Kidney (tissue), 14 donors: Measurements from ENCODE around the gene PAXX. TPM values are rescaled to one million over a fixed set of nuclear protein-coding genes. Genes with fewer than 3 reads are reported as not detected.

Experiments used
- DNase-seq, 5 donors: peaks; one replicate each; pipeline ENCODE4 v3.0.0-alpha.2; 2013 to 2020
- FAIRE-seq: peaks from 2 replicates; lab custom pipeline; 2012; peaks lifted over from hg19 to GRCh38; lab: Jason Lieb, UNC
- H3K27ac ChIP-seq, 2 donors: one replicate each; pipeline ENCODE4 v1.7.0; 2013; ENCODE audit warnings: low read depth in 2 of 2, low read length in 2 of 2, inconsistent platforms in 1 of 2
- H3K27me3 ChIP-seq: one replicate; pipeline ENCODE4 v1.7.1; 2013; ENCODE audit warnings: low read length, inconsistent platforms; ENCODE audit not compliant: control insufficient read depth, insufficient read depth
- H3K36me3 ChIP-seq, 3 donors: one replicate each; pipeline versions ENCODE4 v1.7.0 to v1.7.1; 2013; ENCODE audit warnings: low read length in 3 of 3, control low read depth in 1 of 3, inconsistent platforms in 1 of 3; ENCODE audit not compliant: insufficient read depth in 3 of 3, control insufficient read depth in 2 of 3
- H3K4me1 ChIP-seq, 3 donors: one replicate each; pipeline versions ENCODE4 v1.7.0 to v1.7.1; 2013; ENCODE audit warnings: low read length in 3 of 3, inconsistent platforms in 1 of 3, low read depth in 1 of 3; ENCODE audit not compliant: control insufficient read depth in 2 of 3, insufficient read depth in 2 of 3
- H3K4me3 ChIP-seq, 3 donors: one replicate each; pipeline versions ENCODE4 v1.7.0 to v1.8.1; 2013; ENCODE audit warnings: low read length in 3 of 3, control low read depth in 1 of 3, inconsistent platforms in 1 of 3
- H3K9ac ChIP-seq, 3 donors: one replicate each; pipeline versions ENCODE4 v1.7.0 to v1.7.1; 2013; ENCODE audit warnings: low read length in 3 of 3, control low read depth in 1 of 3, inconsistent platforms in 1 of 3
- H3K9me3 ChIP-seq, 3 donors: one replicate each; pipeline versions ENCODE4 v1.7.0 to v1.7.1; 2013; ENCODE audit warnings: low read length in 3 of 3, control low read depth in 1 of 3, inconsistent platforms in 1 of 3; ENCODE audit not compliant: control insufficient read depth in 2 of 3, insufficient read depth in 1 of 3
- CTCF ChIP-seq: IDR thresholded peaks from 3 replicates; pipeline ENCODE4 v1.5.1; 2012; ENCODE audit warnings: mild to moderate bottlenecking, moderate library complexity, borderline replicate concordance; ENCODE audit not compliant: insufficient read depth; ENCODE audit errors: extremely low read depth
- intact Hi-C: fragments of 100-400 bp; cut with DNase I; formaldehyde crosslinking; loops from one replicate; pipeline ENCODE4 v1.11.1; 2022
- polyA plus RNA-seq: library from polyadenylated mRNA; stranded (reverse); fragments of 350-450 nt; fragmentation: Illumina TruSeq; extraction: RNeasy Lipid Tissue Mini Kit (QIAGEN cat#74804); gene quantifications from one replicate; pipeline ENCODE4 v1.2.3, GENCODE V29; 2014; ENCODE audit warnings: low read depth, low replicate concordance; ENCODE audit not compliant: insufficient read depth
- total RNA-seq: library from RNA; stranded (reverse); fragmentation: NEBNext Ultra II Directional; extraction: Animal tissue kit (Norgen Biotek cat#: 25700); gene quantifications from one replicate; pipeline ENCODE4 v1.2.1, GENCODE V29; 2021
- donor health status: control.
- donor health status: control.
- donor health status: control.
- donor health status: control.
- donor health status: control.
- donor health status: DM: yes; HTN: yes; CAD: no.
- donor health status: Normal renal cell carcinoma (clear cell type).

The PAXX gene
- total and polyA plus RNA-seq, 2 donors from 2014 or later = 54.2 to 80.9 TPM

GRCh38 chr9:137014776-137015539 is 22.7 kb downstream of the PAXX start:
- Histone ChIP-seq H3K36me3 (peaks cover 0 to 8% (median 0%) of the 10 kb centered on the region in 3 donors), H3K27ac (no peak overlapping the region), H3K4me1 (no peaks in the 10 kb centered on the region), H3K9me3 (no peaks in the 10 kb centered on the region), H3K9ac (no peak overlapping the region), H3K27me3 (no peaks in the 10 kb centered on the region), H3K4me3 (no peak overlapping the region)
- intact Hi-C loops = no loop called here
- FAIRE-seq = no peak
- TF ChIP-seq CTCF = no peak
- DNase-seq = no peak

DNA sequence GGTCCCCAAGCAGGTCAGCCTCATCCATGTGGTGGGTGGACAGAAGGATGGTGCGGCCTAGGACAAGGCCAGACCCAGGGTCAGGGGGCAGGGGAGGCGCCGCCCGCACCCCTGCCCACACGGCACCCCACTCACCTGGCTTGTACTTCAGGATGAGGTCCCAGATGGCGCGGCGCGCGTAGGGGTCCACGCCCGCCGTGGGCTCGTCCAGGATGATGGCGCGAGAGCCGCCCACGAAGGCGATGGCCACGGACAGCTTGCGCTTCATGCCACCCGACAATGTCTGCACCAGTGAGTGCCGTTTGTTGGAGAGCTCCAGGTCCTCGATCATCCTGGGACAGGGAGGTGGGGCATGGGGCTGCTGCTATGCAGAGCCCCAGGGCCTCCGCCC is 23.3 kb downstream of the PAXX start:
- H3K36me3 ChIP-seq = peaks cover 0 to 8% (median 0%) of the 10 kb centered on the region in 3 donors
- intact Hi-C loops = no loop called here

DNA sequence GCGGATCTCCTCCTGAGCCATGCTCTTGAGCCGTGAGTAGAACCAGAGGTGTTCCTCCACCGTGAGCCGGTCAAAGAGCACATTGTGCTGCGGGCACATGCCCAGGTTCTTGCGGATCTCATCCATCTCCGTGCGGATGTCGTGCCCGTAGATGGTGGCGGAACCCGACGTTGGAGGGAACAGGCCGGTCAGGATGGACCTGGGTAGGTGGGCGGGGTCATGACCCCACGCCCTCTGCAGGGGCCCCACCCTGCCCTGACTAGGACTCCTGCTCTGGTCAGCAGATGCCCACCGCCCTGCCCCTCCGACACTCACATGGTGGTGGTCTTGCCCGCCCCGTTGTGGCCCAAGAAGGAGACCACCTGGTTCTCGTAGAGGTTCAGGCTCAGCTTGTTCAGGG is 23.8 kb downstream of the PAXX start:
- intact Hi-C loops = no loop called here
- H3K36me3 ChIP-seq = peaks cover 0 to 8% (median 0%) of the 10 kb centered on the region in 3 donors
- FAIRE-seq (no peak), DNase-seq (no peak)
- no peak overlapping the region for H3K27ac ChIP-seq
- H3K9ac ChIP-seq = no peak overlapping the region
- TF ChIP-seq CTCF = no peak
- H3K4me3 ChIP-seq = no peak overlapping the region
- no peaks in the 10 kb centered on the region for H3K27me3 ChIP-seq
- H3K4me1 ChIP-seq = no peaks in the 10 kb centered on the region
- no peaks in the 10 kb centered on the region for H3K9me3 ChIP-seq

More for the DNA sequence above, 23.3 kb downstream of the PAXX start:
- TF ChIP-seq CTCF = no peak
- FAIRE-seq (no peak), DNase-seq (no peak)
- Histone ChIP-seq H3K27ac (no peak overlapping the region), H3K4me3 (no peak overlapping the region), H3K27me3 (no peaks in the 10 kb centered on the region), H3K9me3 (no peaks in the 10 kb centered on the region), H3K9ac (no peak overlapping the region), H3K4me1 (no peaks in the 10 kb centered on the region)
